Activated CD4-positive, alpha-beta T cell treated with anti-CD3 and anti-CD28 coated beads, Interleukin-2, amount 10 ng/mL, durations not matched to agents 7 days and 5 days (primary cell): Measurements from ENCODE around the gene ADAMTSL4. TPM values are rescaled to one million over a fixed set of nuclear protein-coding genes. Genes with fewer than 3 reads are reported as not detected.

ENCODE experiments used
- microRNA-seq: library from miRNA; unstranded; fragments of <30 nt; microRNA quantifications from one replicate; pipeline ENCODE4 v1.2.0, GENCODE V29; 2021; ENCODE audit warnings: borderline microRNAs expressed, borderline replicate concordance
- total RNA-seq, 2 experiments: library from RNA; stranded (reverse); gene quantifications; one replicate each; pipeline ENCODE4 v1.2.3, GENCODE V29; 2021

Gene ADAMTSL4
- total RNA-seq, 2 experiments from 2014 or later, result 0.06 to 0.15 TPM

Small RNA genes lying within 50 kb of the gene (microRNA-seq; reads per million reads assigned to microRNA genes)
- gene MIR4257, result not detected

Other genes with a start within 250 kb of the ADAMTSL4 start
- 10 to 100 TPM; 83.2 to 87.7 TPM for gene PRPF3, start 227.9 kb upstream of the ADAMTSL4 start, total RNA-seq
- 10 to 100 TPM; 36.4 to 43.6 TPM for gene RPRD2, start 185.3 kb upstream of the ADAMTSL4 start, total RNA-seq
- 10 to 100 TPM; 31.9 to 35.9 TPM for gene TARS2, start 62.0 kb upstream of the ADAMTSL4 start, total RNA-seq
- gene ECM1, start 41.3 kb upstream of the ADAMTSL4 start, total RNA-seq, result 1 to 10 TPM in 1 of 2 experiments, under 1 TPM in 1; 0.87 to 1.2 TPM
- gene FALEC, start 33.7 kb upstream of the ADAMTSL4 start, total RNA-seq, result under 1 TPM in 1 of 2 experiments, not detected in 1; 0.64 TPM
- gene MCL1, start 30.2 kb downstream of the ADAMTSL4 start, total RNA-seq, result 100 to 1,000 TPM; 260 to 311 TPM
- gene ENSA, start 80.2 kb downstream of the ADAMTSL4 start, total RNA-seq, result 100 to 1,000 TPM; 192 to 193 TPM
- gene GOLPH3L, start 147.7 kb downstream of the ADAMTSL4 start, total RNA-seq, result 10 to 100 TPM; 24.0 to 27.1 TPM
- gene HORMAD1, start 171.5 kb downstream of the ADAMTSL4 start, total RNA-seq, result under 1 TPM; 0.37 to 0.40 TPM
- 100 to 1,000 TPM; 111 to 117 TPM for gene CTSS, start 216.4 kb downstream of the ADAMTSL4 start, total RNA-seq